Tibial nerve (tissue), 4 donors: ENCODE data around the gene MAPKAP1.

ENCODE experiments used
- EP300 ChIP-seq, 2 donors: sonication (generic); formaldehyde crosslinking; IDR thresholded peaks; one replicate each; pipeline ENCODE4 v1.6.1; 2017; ENCODE audit warnings: antibody characterized with exemption in 2 of 2, mild to moderate bottlenecking in 1 of 2
- TF ChIP-seq, protein P1 (sequence below), 5 experiments: fragments of 200-600 bp in 3 of 5; fragments of 450-650 bp in 2 of 5; sonication (generic) in 3 of 5; IDR thresholded peaks; one replicate each; pipeline ENCODE4 v1.5.1; 2016 to 2019; ENCODE audit warnings: antibody characterized with exemption in 5 of 5, mild to moderate bottlenecking in 3 of 5, moderate library complexity in 2 of 5

DNA sequence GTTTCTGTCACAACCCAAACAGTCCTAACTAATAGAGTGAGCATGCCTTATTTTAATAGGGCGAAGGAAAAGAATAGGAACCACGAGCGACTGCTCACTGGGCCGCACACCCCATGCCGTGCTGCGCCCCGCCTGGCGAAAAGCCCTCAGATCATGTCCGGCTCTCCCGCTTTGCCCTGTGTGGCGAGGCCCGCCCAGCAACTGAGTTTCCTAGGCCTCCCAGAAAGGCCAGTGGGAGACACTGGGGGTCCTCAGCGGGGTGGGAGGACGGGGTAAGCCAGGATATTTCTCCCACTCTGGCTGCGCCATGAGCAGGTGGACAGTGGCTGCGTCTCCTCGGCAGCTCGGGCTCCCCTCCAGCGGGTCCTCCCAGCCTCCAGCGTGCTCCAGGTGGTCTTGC, 307.3 kb downstream of the MAPKAP1 start:
- TF ChIP-seq, protein P1, sequence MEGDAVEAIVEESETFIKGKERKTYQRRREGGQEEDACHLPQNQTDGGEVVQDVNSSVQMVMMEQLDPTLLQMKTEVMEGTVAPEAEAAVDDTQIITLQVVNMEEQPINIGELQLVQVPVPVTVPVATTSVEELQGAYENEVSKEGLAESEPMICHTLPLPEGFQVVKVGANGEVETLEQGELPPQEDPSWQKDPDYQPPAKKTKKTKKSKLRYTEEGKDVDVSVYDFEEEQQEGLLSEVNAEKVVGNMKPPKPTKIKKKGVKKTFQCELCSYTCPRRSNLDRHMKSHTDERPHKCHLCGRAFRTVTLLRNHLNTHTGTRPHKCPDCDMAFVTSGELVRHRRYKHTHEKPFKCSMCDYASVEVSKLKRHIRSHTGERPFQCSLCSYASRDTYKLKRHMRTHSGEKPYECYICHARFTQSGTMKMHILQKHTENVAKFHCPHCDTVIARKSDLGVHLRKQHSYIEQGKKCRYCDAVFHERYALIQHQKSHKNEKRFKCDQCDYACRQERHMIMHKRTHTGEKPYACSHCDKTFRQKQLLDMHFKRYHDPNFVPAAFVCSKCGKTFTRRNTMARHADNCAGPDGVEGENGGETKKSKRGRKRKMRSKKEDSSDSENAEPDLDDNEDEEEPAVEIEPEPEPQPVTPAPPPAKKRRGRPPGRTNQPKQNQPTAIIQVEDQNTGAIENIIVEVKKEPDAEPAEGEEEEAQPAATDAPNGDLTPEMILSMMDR (IDR thresholded peaks at IDR 0.05) = no peak
- TF ChIP-seq EP300 (IDR thresholded peaks at IDR 0.05) = no peak
